Neural cell (in vitro differentiated cells): ENCODE data around the gene NTMT1.

Experiments
- EP300 ChIP-seq: fragments of 450-650 bp; conservative IDR thresholded peaks from 2 replicates; pipeline ENCODE4 v1.6.1; 2014; ENCODE audit warnings: antibody characterized with exemption, mild to moderate bottlenecking, moderate library complexity; ENCODE audit not compliant: poor library complexity, severe bottlenecking
- EZH2 ChIP-seq: fragments of 200-600, 300-800 bp; shearing (Covaris generic), sonication (generic); IDR thresholded peaks from 2 replicates; pipeline ENCODE4 v1.6.1; 2014; ENCODE audit warnings: antibody characterized with exemption, low read length, borderline replicate concordance, mild to moderate bottlenecking; ENCODE audit not compliant: insufficient read depth, poor library complexity, severe bottlenecking
- POLR2AphosphoS5 ChIP-seq: IDR thresholded peaks from 2 replicates; pipeline ENCODE4 v1.6.1; 2012
- RAD21 ChIP-seq: fragments of 450-650 bp; conservative IDR thresholded peaks from 2 replicates; pipeline ENCODE4 v1.6.1; 2014; ENCODE audit warnings: antibody characterized with exemption, mild to moderate bottlenecking, moderate library complexity
- SMC3 ChIP-seq: fragments of 450-650 bp; conservative IDR thresholded peaks from 2 replicates; pipeline ENCODE4 v1.6.1; 2014; ENCODE audit warnings: antibody characterized with exemption, mild to moderate bottlenecking, moderate library complexity; ENCODE audit not compliant: poor library complexity
- TAF1 ChIP-seq: IDR thresholded peaks from 2 replicates; pipeline ENCODE4 v1.6.1; 2012; ENCODE audit warnings: low read depth
- TF ChIP-seq, protein P1 (sequence below): fragments of 450-650 bp; IDR thresholded peaks from 2 replicates; pipeline ENCODE4 v1.5.1; 2014; ENCODE audit warnings: antibody characterized with exemption, mild to moderate bottlenecking, moderate library complexity; ENCODE audit not compliant: poor library complexity, severe bottlenecking
- TF ChIP-seq, protein P2 (sequence below): IDR thresholded peaks from 2 replicates; pipeline ENCODE4 v1.6.1; 2012; ENCODE audit warnings: borderline replicate concordance

DNA sequence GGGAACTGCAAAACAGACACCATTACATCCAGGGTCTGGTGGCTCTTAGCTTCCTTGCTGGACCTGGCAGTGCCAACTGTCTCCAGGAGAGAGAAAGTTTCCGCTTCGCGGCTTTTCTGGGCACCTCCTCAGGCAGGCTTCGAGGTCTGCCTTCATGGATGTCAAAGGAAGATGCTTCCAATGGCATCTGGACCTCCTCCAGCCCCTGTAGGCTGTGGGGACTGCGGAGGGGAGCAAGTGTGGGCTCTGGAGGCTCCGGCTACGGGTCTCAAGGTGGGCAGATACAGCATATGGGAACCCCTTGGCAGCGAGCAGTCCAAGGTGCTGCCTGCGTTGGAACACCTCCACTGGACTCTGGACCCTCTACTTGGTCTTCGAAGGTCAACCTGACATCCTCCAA, 11.0 kb upstream of the NTMT1 start:
- no peak for TF ChIP-seq TAF1
- TF ChIP-seq, protein P1, sequence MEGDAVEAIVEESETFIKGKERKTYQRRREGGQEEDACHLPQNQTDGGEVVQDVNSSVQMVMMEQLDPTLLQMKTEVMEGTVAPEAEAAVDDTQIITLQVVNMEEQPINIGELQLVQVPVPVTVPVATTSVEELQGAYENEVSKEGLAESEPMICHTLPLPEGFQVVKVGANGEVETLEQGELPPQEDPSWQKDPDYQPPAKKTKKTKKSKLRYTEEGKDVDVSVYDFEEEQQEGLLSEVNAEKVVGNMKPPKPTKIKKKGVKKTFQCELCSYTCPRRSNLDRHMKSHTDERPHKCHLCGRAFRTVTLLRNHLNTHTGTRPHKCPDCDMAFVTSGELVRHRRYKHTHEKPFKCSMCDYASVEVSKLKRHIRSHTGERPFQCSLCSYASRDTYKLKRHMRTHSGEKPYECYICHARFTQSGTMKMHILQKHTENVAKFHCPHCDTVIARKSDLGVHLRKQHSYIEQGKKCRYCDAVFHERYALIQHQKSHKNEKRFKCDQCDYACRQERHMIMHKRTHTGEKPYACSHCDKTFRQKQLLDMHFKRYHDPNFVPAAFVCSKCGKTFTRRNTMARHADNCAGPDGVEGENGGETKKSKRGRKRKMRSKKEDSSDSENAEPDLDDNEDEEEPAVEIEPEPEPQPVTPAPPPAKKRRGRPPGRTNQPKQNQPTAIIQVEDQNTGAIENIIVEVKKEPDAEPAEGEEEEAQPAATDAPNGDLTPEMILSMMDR = no peak
- TF ChIP-seq SMC3 = no peak
- TF ChIP-seq, protein P2, sequence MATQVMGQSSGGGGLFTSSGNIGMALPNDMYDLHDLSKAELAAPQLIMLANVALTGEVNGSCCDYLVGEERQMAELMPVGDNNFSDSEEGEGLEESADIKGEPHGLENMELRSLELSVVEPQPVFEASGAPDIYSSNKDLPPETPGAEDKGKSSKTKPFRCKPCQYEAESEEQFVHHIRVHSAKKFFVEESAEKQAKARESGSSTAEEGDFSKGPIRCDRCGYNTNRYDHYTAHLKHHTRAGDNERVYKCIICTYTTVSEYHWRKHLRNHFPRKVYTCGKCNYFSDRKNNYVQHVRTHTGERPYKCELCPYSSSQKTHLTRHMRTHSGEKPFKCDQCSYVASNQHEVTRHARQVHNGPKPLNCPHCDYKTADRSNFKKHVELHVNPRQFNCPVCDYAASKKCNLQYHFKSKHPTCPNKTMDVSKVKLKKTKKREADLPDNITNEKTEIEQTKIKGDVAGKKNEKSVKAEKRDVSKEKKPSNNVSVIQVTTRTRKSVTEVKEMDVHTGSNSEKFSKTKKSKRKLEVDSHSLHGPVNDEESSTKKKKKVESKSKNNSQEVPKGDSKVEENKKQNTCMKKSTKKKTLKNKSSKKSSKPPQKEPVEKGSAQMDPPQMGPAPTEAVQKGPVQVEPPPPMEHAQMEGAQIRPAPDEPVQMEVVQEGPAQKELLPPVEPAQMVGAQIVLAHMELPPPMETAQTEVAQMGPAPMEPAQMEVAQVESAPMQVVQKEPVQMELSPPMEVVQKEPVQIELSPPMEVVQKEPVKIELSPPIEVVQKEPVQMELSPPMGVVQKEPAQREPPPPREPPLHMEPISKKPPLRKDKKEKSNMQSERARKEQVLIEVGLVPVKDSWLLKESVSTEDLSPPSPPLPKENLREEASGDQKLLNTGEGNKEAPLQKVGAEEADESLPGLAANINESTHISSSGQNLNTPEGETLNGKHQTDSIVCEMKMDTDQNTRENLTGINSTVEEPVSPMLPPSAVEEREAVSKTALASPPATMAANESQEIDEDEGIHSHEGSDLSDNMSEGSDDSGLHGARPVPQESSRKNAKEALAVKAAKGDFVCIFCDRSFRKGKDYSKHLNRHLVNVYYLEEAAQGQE = no peak
- no peak for TF ChIP-seq POLR2AphosphoS5
- TF ChIP-seq EZH2 = no peak
- no peak for TF ChIP-seq RAD21
- TF ChIP-seq EP300 = no peak
